NB4 (cell line): Measurements from ENCODE around the gene LRRC4C.

ENCODE experiments used
- MYC ChIP-seq: IDR thresholded peaks from 2 replicates; pipeline ENCODE4 v1.6.1; 2011; ENCODE audit warnings: low read depth, low read length
- POLR2A ChIP-seq: IDR thresholded peaks from 2 replicates; pipeline ENCODE4 v1.6.1; 2011; ENCODE audit warnings: mild to moderate bottlenecking; ENCODE audit not compliant: insufficient read length; ENCODE audit errors: extremely low read depth
- TF ChIP-seq, protein P1 (sequence below): IDR thresholded peaks from one replicate; pipeline ENCODE4 v1.5.1; 2012; ENCODE audit warnings: low read depth, low read length
- TF ChIP-seq, protein P2 (sequence below): IDR thresholded peaks from 2 replicates; pipeline ENCODE4 v1.6.1; 2011; ENCODE audit warnings: low read depth, low read length

DNA sequence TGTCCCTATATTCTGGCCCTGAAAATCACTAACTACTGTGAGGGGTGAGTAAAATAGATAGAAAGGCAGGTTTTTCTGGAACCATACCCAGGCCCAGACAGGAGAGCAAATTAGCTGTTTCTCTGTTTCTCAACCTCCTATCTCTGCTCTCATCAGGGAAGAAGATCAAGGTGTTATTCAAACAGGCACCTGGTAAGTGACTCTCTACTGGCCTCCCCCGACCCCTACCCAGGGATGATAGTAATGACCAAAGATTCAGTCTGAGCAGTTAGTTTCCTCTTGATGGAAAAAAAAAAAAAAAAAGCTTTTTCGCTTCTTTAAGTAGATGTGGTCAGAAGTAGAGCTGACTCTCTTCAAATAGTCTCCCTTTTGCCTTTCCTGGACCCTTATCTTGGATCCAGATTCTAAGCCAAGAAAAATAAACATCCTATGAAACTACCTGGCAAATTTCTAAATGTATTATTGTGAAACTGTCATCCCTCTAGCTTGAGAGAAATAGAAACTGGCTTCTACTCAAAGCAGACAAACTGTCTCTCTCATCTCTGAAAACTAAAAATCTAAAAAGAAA lies 9.9 kb downstream of the LRRC4C start:
- TF ChIP-seq, protein P1, sequence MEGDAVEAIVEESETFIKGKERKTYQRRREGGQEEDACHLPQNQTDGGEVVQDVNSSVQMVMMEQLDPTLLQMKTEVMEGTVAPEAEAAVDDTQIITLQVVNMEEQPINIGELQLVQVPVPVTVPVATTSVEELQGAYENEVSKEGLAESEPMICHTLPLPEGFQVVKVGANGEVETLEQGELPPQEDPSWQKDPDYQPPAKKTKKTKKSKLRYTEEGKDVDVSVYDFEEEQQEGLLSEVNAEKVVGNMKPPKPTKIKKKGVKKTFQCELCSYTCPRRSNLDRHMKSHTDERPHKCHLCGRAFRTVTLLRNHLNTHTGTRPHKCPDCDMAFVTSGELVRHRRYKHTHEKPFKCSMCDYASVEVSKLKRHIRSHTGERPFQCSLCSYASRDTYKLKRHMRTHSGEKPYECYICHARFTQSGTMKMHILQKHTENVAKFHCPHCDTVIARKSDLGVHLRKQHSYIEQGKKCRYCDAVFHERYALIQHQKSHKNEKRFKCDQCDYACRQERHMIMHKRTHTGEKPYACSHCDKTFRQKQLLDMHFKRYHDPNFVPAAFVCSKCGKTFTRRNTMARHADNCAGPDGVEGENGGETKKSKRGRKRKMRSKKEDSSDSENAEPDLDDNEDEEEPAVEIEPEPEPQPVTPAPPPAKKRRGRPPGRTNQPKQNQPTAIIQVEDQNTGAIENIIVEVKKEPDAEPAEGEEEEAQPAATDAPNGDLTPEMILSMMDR: no peak
- TF ChIP-seq MYC (no peak), POLR2A (no peak)
- TF ChIP-seq, protein P2, sequence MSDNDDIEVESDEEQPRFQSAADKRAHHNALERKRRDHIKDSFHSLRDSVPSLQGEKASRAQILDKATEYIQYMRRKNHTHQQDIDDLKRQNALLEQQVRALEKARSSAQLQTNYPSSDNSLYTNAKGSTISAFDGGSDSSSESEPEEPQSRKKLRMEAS: no peak
